Progenitor cell of endocrine pancreas (in vitro differentiated cells): ENCODE results near the gene TOGARAM1. TPM values are rescaled to one million over a fixed set of nuclear protein-coding genes. Genes with fewer than 3 reads are reported as not detected.

Experiments
- DNase-seq: peaks from one replicate; pipeline ENCODE4 v3.0.0; 2021; ENCODE audit warnings: low spot score; ENCODE audit not compliant: unreplicated experiment
- H3K27ac Mint-ChIP-seq: 2 replicates; pipeline ENCODE4 v1.8.0; 2021; ENCODE audit warnings: mild to moderate bottlenecking, moderate library complexity, mixed read lengths
- H3K27me3 Mint-ChIP-seq: 2 replicates; pipeline ENCODE4 v1.8.0; 2021; ENCODE audit warnings: mixed read lengths
- H3K36me3 Mint-ChIP-seq: 2 replicates; pipeline ENCODE4 v1.8.0; 2022; ENCODE audit warnings: mixed read lengths; ENCODE audit not compliant: insufficient read depth
- H3K4me1 Mint-ChIP-seq: 2 replicates; pipeline ENCODE4 v1.8.0; 2021; ENCODE audit warnings: low read depth, mixed read lengths
- H3K4me3 Mint-ChIP-seq: 2 replicates; pipeline ENCODE4 v1.8.0; 2021; ENCODE audit warnings: low read depth, mild to moderate bottlenecking, moderate library complexity, mixed read lengths
- H3K9me3 Mint-ChIP-seq: 2 replicates; pipeline ENCODE4 v1.8.0; 2021; ENCODE audit warnings: low read depth, mixed read lengths
- CTCF ChIP-seq: fragments of 200-600 bp; sonication (generic); IDR thresholded peaks from one replicate; pipeline ENCODE4 v1.5.0; 2021; ENCODE audit warnings: antibody characterized with exemption, mild to moderate bottlenecking; ENCODE audit not compliant: unreplicated experiment
- total RNA-seq: library from RNA; stranded (reverse); gene quantifications from 2 replicates; pipeline ENCODE4 v1.2.1, GENCODE V29; 2021

The TOGARAM1 gene
- total RNA-seq, 1 donor from 2014 or later = 25.0 TPM

GRCh38 chr14:45112896-45113781 is 151.1 kb downstream of the TOGARAM1 start:
- no peak overlapping the region for H3K4me3 Mint-ChIP-seq
- no peaks in the 10 kb centered on the region for H3K27me3 Mint-ChIP-seq
- H3K36me3 Mint-ChIP-seq = peaks cover 27% of the 10 kb centered on the region
- no peak for TF ChIP-seq CTCF
- H3K9me3 Mint-ChIP-seq = no peaks in the 10 kb centered on the region
- H3K4me1 Mint-ChIP-seq = peaks cover 19% of the 10 kb centered on the region
- peak overlapping the region; percentile 83 for H3K27ac Mint-ChIP-seq
- no peak for DNase-seq

- Mint-ChIP-seq H3K27me3 (no peaks in the 10 kb centered on the region), H3K27ac (no peak overlapping the region), H3K4me3 (no peak overlapping the region), H3K4me1 (peaks cover 19% of the 10 kb centered on the region), H3K36me3 (peaks cover 22% of the 10 kb centered on the region), H3K9me3 (no peaks in the 10 kb centered on the region)
- DNase-seq = no peak
- TF ChIP-seq CTCF = no peak
Measured at GRCh38 chr14:45114327-45114726, 152.3 kb downstream of the TOGARAM1 start.

- DNase-seq = no peak
- no peaks in the 10 kb centered on the region for H3K9me3 Mint-ChIP-seq
- no peaks in the 10 kb centered on the region for H3K27me3 Mint-ChIP-seq
- H3K4me3 Mint-ChIP-seq = no peak overlapping the region
- peaks cover 24% of the 10 kb centered on the region for H3K36me3 Mint-ChIP-seq
- TF ChIP-seq CTCF = no peak
- peaks cover 9% of the 10 kb centered on the region for H3K4me1 Mint-ChIP-seq
- no peak overlapping the region for H3K27ac Mint-ChIP-seq
Measured at GRCh38 chr14:45118594-45118993, 156.6 kb downstream of the TOGARAM1 start.

GRCh38 chr14:45120096-45120495 is 158.1 kb downstream of the TOGARAM1 start:
- no peaks in the 10 kb centered on the region for H3K27me3 Mint-ChIP-seq
- H3K9me3 Mint-ChIP-seq = no peaks in the 10 kb centered on the region
- H3K4me1 Mint-ChIP-seq = peaks cover 7% of the 10 kb centered on the region
- H3K4me3 Mint-ChIP-seq = no peak overlapping the region
- H3K36me3 Mint-ChIP-seq = peaks cover 26% of the 10 kb centered on the region
- H3K27ac Mint-ChIP-seq = no peak overlapping the region
- no peak for TF ChIP-seq CTCF
- no peak for DNase-seq

GRCh38 chr14:45123271-45123670 is 161.3 kb downstream of the TOGARAM1 start:
- H3K27ac Mint-ChIP-seq = no peak overlapping the region
- TF ChIP-seq CTCF = no peak
- H3K4me3 Mint-ChIP-seq = no peak overlapping the region
- no peaks in the 10 kb centered on the region for H3K4me1 Mint-ChIP-seq
- no peak for DNase-seq
- H3K27me3 Mint-ChIP-seq = no peaks in the 10 kb centered on the region
- H3K36me3 Mint-ChIP-seq = peaks cover 28% of the 10 kb centered on the region
- no peaks in the 10 kb centered on the region for H3K9me3 Mint-ChIP-seq

Other genes with a start within 250 kb of the TOGARAM1 start
- gene KLHL28, start 243 bp upstream of the TOGARAM1 start, total RNA-seq = 17.9 and 19.5 TPM in 2 replicates
- 66.8 and 78.0 TPM in 2 replicates for gene PRPF39, start 121.9 kb downstream of the TOGARAM1 start, total RNA-seq
- 121 and 125 TPM in 2 replicates for gene FKBP3, start 172.3 kb downstream of the TOGARAM1 start, total RNA-seq
- gene FANCM, start 173.7 kb downstream of the TOGARAM1 start, total RNA-seq = 11.1 and 11.6 TPM in 2 replicates